Vagina (tissue), 2 donors: ENCODE measurements around the gene VMO1. TPM values are rescaled to one million over a fixed set of nuclear protein-coding genes. Genes with fewer than 3 reads are reported as not detected.
A peak's percentile ranks its signal among the peaks of the same experiment; 100 is the strongest.

Experiments
- DNase-seq, 2 donors: peaks; one replicate each; pipeline ENCODE4 v3.0.0-alpha.2; 2017; ENCODE audit errors: extremely low spot score in 2 of 2
- H3K27ac ChIP-seq: fragments of 200-600 bp; sonication (generic); one replicate; pipeline ENCODE4 v1.5.1; 2019
- H3K27me3 ChIP-seq: fragments of 200-600 bp; sonication (generic); one replicate; pipeline ENCODE4 v1.5.1; 2019
- H3K36me3 ChIP-seq, 2 donors: fragments of 200-600 bp; sonication (generic); one replicate each; pipeline ENCODE4 v1.5.1; 2017 to 2019
- H3K4me1 ChIP-seq: fragments of 200-600 bp; sonication (generic); one replicate; pipeline ENCODE4 v1.5.1; 2019
- H3K4me3 ChIP-seq, 2 donors: fragments of 200-600 bp; sonication (generic); 1 replicate in 1 of 2; 2 replicates in 1 of 2; pipeline ENCODE4 v1.5.1; 2016 to 2019
- H3K9me3 ChIP-seq: fragments of 200-600 bp; sonication (generic); one replicate; pipeline ENCODE4 v1.5.1; 2019
- POLR2A ChIP-seq, 2 donors: fragments of 450-650 bp; IDR thresholded peaks; one replicate each; pipeline ENCODE4 v1.6.1; 2017; ENCODE audit warnings: antibody characterized with exemption in 2 of 2, mild to moderate bottlenecking in 2 of 2, moderate library complexity in 2 of 2
- POLR2AphosphoS5 ChIP-seq, 2 donors: sonication (generic); formaldehyde crosslinking; IDR thresholded peaks; one replicate each; pipeline ENCODE4 v1.9.0; 2017; ENCODE audit warnings: antibody characterized with exemption in 2 of 2, mild to moderate bottlenecking in 2 of 2, low read depth in 1 of 2; ENCODE audit not compliant: insufficient read depth in 1 of 2
- intact Hi-C: fragments of 100-400 bp; cut with DNase I; formaldehyde crosslinking; loops from one replicate; pipeline ENCODE4 v1.15.1; 2023
- total RNA-seq: library from RNA; depleted of rRNA; stranded (reverse); fragments of >200 nt; gene quantifications from one replicate; pipeline ENCODE4 v1.2.3, GENCODE V29; 2016
- TF ChIP-seq, protein P1 (sequence below), 3 experiments: fragments of 450-650 bp in 2 of 3; fragments of 200-600 bp in 1 of 3; sonication (generic) in 1 of 3; IDR thresholded peaks; one replicate each; pipeline ENCODE4 v1.5.1; 2017 to 2019; ENCODE audit warnings: antibody characterized with exemption in 3 of 3, mild to moderate bottlenecking in 2 of 3, moderate library complexity in 2 of 3

VMO1 gene
- total RNA-seq, 1 donor from 2014 or later: 12.5 TPM

DNA sequence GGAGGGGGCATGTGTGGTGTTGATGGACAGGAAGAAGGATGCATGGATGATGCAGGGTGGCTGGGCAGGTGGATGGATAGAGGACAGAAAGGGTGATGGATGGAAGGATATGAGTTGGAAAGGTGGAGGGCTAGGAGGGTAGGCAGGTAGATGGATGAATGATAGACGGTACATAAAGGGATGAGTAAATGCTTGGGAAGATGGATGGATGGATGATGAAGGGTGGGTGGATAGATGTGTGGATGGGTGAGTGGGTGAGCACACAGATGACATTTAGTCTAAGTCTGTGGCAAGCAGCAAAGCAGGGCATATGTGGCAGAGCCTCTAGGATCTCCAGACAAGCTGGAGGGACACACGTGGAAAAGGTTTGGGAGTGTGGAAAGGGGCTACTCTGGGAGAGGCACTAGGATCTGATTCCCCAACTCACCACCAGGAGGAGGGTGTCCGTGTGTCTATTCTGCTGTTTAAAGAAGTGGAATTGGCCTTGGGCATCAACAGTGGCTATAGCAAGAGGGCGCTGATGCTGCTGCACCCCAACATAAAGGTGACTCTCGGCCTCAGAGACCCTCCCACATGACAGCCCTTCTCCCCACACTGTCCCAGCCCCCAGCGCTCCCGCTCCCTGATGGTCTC is 29.0 kb upstream of the VMO1 start:
- no peak for DNase-seq
- no peaks in the 10 kb centered on the region for H3K9me3 ChIP-seq
- H3K27me3 ChIP-seq: no peaks in the 10 kb centered on the region
- no peak for TF ChIP-seq POLR2A (IDR thresholded peaks at IDR 0.05)
- TF ChIP-seq, protein P1, sequence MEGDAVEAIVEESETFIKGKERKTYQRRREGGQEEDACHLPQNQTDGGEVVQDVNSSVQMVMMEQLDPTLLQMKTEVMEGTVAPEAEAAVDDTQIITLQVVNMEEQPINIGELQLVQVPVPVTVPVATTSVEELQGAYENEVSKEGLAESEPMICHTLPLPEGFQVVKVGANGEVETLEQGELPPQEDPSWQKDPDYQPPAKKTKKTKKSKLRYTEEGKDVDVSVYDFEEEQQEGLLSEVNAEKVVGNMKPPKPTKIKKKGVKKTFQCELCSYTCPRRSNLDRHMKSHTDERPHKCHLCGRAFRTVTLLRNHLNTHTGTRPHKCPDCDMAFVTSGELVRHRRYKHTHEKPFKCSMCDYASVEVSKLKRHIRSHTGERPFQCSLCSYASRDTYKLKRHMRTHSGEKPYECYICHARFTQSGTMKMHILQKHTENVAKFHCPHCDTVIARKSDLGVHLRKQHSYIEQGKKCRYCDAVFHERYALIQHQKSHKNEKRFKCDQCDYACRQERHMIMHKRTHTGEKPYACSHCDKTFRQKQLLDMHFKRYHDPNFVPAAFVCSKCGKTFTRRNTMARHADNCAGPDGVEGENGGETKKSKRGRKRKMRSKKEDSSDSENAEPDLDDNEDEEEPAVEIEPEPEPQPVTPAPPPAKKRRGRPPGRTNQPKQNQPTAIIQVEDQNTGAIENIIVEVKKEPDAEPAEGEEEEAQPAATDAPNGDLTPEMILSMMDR (IDR thresholded peaks at IDR 0.05): no peak
- TF ChIP-seq POLR2AphosphoS5 (IDR thresholded peaks at IDR 0.05; ENCODE audit: insufficient read depth in 1 of 2, low read depth in 1 of 2): no peak
- H3K27ac ChIP-seq: no peak overlapping the region
- H3K4me3 ChIP-seq: no peak overlapping the region
- no peaks in the 10 kb centered on the region for H3K4me1 ChIP-seq
- H3K36me3 ChIP-seq: peaks cover 0 to 45% of the 10 kb centered on the region in 2 donors
- intact Hi-C loops: no loop called here

DNA sequence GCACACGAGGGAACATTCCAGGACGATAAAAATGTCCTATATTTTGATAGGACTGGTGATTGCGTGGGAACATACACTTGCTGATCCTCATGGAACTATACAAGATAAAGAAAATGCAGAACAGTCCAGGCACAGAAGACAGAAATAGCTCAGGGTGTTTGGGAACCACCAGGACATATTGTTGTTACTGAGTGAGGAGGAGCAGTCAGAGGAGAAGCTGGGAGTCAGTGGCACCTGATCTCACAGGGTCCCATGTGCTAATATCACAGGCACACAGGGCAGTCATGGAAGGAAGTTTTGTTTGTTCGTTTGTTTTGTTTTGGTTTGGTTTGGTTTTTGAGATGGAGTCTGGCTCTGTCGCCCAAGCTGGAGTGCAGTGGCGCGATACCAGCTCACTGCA is 26.5 kb upstream of the VMO1 start:
- TF ChIP-seq POLR2AphosphoS5 (IDR thresholded peaks at IDR 0.05; ENCODE audit: insufficient read depth in 1 of 2, low read depth in 1 of 2) (no peak), POLR2A (IDR thresholded peaks at IDR 0.05) (no peak)
- TF ChIP-seq, protein P1 (IDR thresholded peaks at IDR 0.05): no peak
- Histone ChIP-seq H3K4me3 (no peak overlapping the region), H3K27ac (no peak overlapping the region), H3K36me3 (peaks cover 0 to 23% of the 10 kb centered on the region in 2 donors), H3K9me3 (no peaks in the 10 kb centered on the region), H3K4me1 (peaks cover 11% of the 10 kb centered on the region), H3K27me3 (no peaks in the 10 kb centered on the region)
- no peak for DNase-seq
- intact Hi-C loops: no loop called here

DNA sequence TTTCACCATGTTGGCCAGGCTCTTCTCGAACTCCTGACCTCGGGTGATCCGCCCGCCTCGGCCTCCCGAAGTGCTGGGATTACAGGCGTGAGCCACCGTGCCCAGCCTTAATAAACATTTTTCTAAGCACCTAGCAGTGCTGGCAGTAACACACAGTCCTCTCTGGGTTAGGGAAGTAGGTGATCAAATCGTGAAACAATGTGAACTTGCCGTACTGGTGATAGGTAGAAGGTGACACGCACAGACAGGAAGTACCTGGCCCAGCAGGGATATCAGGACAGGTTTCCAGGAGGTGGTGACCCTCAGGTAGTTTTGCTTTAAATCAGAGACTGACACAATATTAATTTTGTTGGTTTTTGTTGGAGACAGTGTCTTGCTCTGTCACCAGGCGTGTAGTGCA is 25.3 kb upstream of the VMO1 start:
- DNase-seq: no peak
- Histone ChIP-seq H3K27ac (no peak overlapping the region), H3K36me3 (peaks cover 0 to 11% of the 10 kb centered on the region in 2 donors), H3K9me3 (no peaks in the 10 kb centered on the region), H3K4me3 (no peak overlapping the region), H3K27me3 (no peaks in the 10 kb centered on the region), H3K4me1 (peaks cover 17% of the 10 kb centered on the region)
- intact Hi-C loops: no loop called here
- TF ChIP-seq, protein P1 (IDR thresholded peaks at IDR 0.05): no peak
- no peak for TF ChIP-seq POLR2A (IDR thresholded peaks at IDR 0.05)
- TF ChIP-seq POLR2AphosphoS5 (IDR thresholded peaks at IDR 0.05; ENCODE audit: insufficient read depth in 1 of 2, low read depth in 1 of 2): no peak

DNA sequence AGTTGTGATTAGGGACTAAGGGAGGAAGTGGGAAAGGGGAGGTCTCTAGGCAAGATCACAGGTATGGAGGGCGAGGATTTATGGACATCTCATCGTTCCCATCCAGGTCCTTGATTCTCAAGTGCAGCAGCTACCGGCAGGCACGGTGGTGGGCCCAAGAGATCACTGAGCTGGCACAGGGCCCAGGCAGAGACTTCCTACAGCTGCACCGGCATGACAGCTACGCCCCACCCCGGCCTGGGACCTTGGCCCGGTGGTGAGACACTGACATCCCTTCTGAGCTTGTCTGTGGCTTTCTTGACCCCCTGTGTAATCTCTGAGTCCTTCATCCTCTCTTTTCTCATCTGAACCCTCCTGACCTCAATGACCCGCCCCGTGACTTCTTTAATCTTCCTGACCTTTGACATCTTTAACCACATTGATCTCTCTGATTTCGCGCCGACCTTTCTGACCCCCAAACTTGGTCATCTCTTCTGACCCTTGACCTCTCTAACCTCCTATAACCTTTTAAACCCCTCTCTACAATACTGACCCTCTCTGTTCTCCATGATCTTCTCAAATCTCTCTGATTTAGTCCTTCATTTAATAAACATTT is 24.6 kb upstream of the VMO1 start:
- no peak overlapping the region for H3K27ac ChIP-seq
- intact Hi-C loops: no loop called here
- no peaks in the 10 kb centered on the region for H3K27me3 ChIP-seq
- peaks cover 24% of the 10 kb centered on the region for H3K4me1 ChIP-seq
- H3K9me3 ChIP-seq: no peaks in the 10 kb centered on the region
- H3K4me3 ChIP-seq: no peak overlapping the region
- DNase-seq: no peak
- TF ChIP-seq POLR2AphosphoS5 (IDR thresholded peaks at IDR 0.05; ENCODE audit: insufficient read depth in 1 of 2, low read depth in 1 of 2) (no peak), POLR2A (IDR thresholded peaks at IDR 0.05) (no peak)
- TF ChIP-seq, protein P1 (IDR thresholded peaks at IDR 0.05): no peak
- H3K36me3 ChIP-seq: peaks cover 0 to 9% of the 10 kb centered on the region in 2 donors

DNA sequence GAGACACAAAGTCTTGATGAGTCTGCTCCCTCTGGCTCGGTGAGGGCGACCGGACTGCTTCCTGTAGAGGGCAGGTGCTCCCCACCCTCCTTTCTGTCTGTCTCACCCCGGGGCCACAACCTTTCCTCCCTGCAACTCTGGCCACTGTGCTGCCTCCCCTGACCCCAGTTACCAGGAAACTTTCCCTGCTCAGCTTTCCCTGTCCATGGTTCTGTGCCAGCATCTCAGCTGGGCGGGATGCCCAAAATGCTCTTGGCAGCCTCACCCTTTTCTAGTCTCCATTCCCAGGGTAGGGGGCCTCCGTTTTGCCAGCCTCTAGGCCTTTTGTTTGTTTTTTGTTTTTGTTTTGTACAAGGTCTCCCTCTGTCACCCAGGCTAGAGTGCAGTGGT is 22.2 kb upstream of the VMO1 start:
- peak overlapping the region; percentile 85 for H3K27ac ChIP-seq
- no peaks in the 10 kb centered on the region for H3K36me3 ChIP-seq
- no peak for DNase-seq
- peak overlapping the region; percentile 95 to 96 for H3K4me3 ChIP-seq
- H3K4me1 ChIP-seq: peaks cover 24% of the 10 kb centered on the region
- H3K27me3 ChIP-seq: no peaks in the 10 kb centered on the region
- intact Hi-C loops: no loop called here
- no peaks in the 10 kb centered on the region for H3K9me3 ChIP-seq
- no peak for TF ChIP-seq POLR2A (IDR thresholded peaks at IDR 0.05)
- TF ChIP-seq POLR2AphosphoS5 (IDR thresholded peaks at IDR 0.05; ENCODE audit: insufficient read depth in 1 of 2, low read depth in 1 of 2): no peak
